HEK293T (cell line): ENCODE measurements around the gene HSBP1.

ENCODE experiments used
- CTCF ChIA-PET: fragments of 350-600 bp; formaldehyde crosslinking; extraction: SDS; loops from one replicate; lab custom pipeline; 2021; ENCODE audit warnings: antibody characterized with exemption, inconsistent platforms; lab: Yijun Ruan, JAX
- POLR2A ChIA-PET: fragments of 350-600 bp; formaldehyde crosslinking; extraction: SDS; loops from one replicate; lab custom pipeline; 2020; ENCODE audit warnings: antibody characterized with exemption, inconsistent platforms; lab: Yijun Ruan, JAX
- DNase-seq: peaks from one replicate; pipeline ENCODE4 v3.0.0; 2012; ENCODE audit warnings: mixed read lengths; ENCODE audit errors: extremely low spot score
- ARNT ChIP-seq: fragments of 450-650 bp; IDR thresholded peaks from 2 replicates; pipeline ENCODE4 v1.6.1; 2017; ENCODE audit warnings: mild to moderate bottlenecking
- BHLHE40 ChIP-seq: fragments of 450-650 bp; IDR thresholded peaks from 2 replicates; pipeline ENCODE4 v1.6.1; 2016; ENCODE audit warnings: mild to moderate bottlenecking, moderate library complexity, borderline replicate concordance
- CTBP1 ChIP-seq: fragments of 450-650 bp; IDR thresholded peaks from 2 replicates; pipeline ENCODE4 v1.6.1; 2016; ENCODE audit warnings: borderline replicate concordance
- ELF4 ChIP-seq: fragments of 450-650 bp; IDR thresholded peaks from 2 replicates; pipeline ENCODE4 v1.6.1; 2017; ENCODE audit warnings: antibody characterized with exemption
- FOXA1 ChIP-seq: fragments of 450-650 bp; IDR thresholded peaks from 2 replicates; pipeline ENCODE4 v1.6.1; 2016; ENCODE audit warnings: mild to moderate bottlenecking
- FOXK2 ChIP-seq: fragments of 450-650 bp; IDR thresholded peaks from 2 replicates; pipeline ENCODE4 v1.6.1; 2016; ENCODE audit warnings: mild to moderate bottlenecking
- FOXM1 ChIP-seq: fragments of 450-650 bp; IDR thresholded peaks from 2 replicates; pipeline ENCODE4 v1.6.1; 2017; ENCODE audit warnings: mild to moderate bottlenecking, borderline replicate concordance
- HDGF ChIP-seq: fragments of 450-650 bp; IDR thresholded peaks from 2 replicates; pipeline ENCODE4 v1.6.1; 2017; ENCODE audit warnings: antibody characterized with exemption, borderline replicate concordance
- L3MBTL2 ChIP-seq: fragments of 450-650 bp; conservative IDR thresholded peaks from 2 replicates; pipeline ENCODE4 v1.6.1; 2016; ENCODE audit warnings: mild to moderate bottlenecking
- LEF1 ChIP-seq: fragments of 450-650 bp; IDR thresholded peaks from 2 replicates; pipeline ENCODE4 v1.6.1; 2017; ENCODE audit warnings: mild to moderate bottlenecking, borderline replicate concordance
- NFRKB ChIP-seq: fragments of 450-650 bp; IDR thresholded peaks from 2 replicates; pipeline ENCODE4 v1.6.1; 2016; ENCODE audit warnings: mild to moderate bottlenecking, moderate library complexity
- SP1 ChIP-seq: fragments of 450-650 bp; IDR thresholded peaks from 2 replicates; pipeline ENCODE4 v1.6.1; 2017
- SUZ12 ChIP-seq: fragments of 450-650 bp; IDR thresholded peaks from 2 replicates; pipeline ENCODE4 v1.6.1; 2016; ENCODE audit warnings: mild to moderate bottlenecking
- TARDBP ChIP-seq: fragments of 450-650 bp; IDR thresholded peaks from 2 replicates; pipeline ENCODE4 v1.6.1; 2016
- ZNF384 ChIP-seq: fragments of 450-650 bp; IDR thresholded peaks from 2 replicates; pipeline ENCODE4 v1.6.1; 2016
- TF ChIP-seq, protein P1 (sequence below): fragments of 450-650 bp; IDR thresholded peaks from 2 replicates; pipeline ENCODE4 v1.6.1; 2016

The HSBP1 gene

DNA sequence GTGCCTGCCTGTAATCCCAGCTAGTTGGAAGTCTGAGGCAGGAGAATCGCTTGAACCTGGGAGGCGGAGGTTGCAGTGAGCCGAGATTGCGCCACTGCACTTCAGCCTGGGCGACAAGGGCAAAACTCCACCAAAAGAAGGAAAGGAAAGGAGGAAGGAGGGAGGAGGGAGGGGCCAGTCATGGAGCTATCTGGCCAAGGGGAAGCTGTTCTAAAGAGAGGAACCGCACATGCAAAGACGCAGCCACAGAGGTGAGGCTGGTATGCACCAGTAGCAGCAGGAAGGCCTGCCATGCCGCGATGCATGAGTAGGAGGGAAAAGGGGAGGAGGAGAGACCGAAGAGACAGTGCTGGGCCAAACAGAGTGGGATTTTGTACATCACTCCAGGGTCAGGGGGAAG, 35.9 kb downstream of the HSBP1 start:
- CTCF ChIA-PET = interaction anchor here (0.7 kb wide), 2 partner anchors 9 to 29 kb away, joined by 3 to 8 read pairs; no protein-coding TSS in a partner anchor

DNA sequence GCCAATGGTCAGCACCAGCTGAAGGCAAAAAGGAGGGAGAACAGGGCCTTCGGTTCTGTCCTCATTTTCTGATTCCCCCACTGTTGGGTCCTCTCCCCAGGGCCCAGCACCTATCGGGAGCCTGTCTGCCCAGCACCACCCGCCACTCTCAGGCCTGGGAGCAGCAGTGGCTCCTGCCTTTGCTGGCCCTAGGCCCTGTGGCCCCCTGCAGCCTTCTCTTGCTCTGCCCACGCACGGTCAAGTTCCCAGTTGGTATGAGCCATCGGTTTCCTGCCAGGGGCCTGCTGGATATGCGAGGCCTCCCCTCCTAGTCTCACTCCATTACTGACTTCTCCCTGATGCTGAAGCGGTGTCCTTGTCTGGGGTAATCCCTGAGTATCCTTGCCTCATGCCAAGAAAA, 37.5 kb downstream of the HSBP1 start:
- no peak for TF ChIP-seq ZNF384
- TF ChIP-seq CTBP1 = no peak
- TF ChIP-seq SP1 = no peak
- TF ChIP-seq ELF4 = no peak
- TF ChIP-seq TARDBP = no peak
- no peak for TF ChIP-seq FOXK2
- TF ChIP-seq BHLHE40 = no peak
- TF ChIP-seq FOXA1 = no peak
- TF ChIP-seq, protein P1, sequence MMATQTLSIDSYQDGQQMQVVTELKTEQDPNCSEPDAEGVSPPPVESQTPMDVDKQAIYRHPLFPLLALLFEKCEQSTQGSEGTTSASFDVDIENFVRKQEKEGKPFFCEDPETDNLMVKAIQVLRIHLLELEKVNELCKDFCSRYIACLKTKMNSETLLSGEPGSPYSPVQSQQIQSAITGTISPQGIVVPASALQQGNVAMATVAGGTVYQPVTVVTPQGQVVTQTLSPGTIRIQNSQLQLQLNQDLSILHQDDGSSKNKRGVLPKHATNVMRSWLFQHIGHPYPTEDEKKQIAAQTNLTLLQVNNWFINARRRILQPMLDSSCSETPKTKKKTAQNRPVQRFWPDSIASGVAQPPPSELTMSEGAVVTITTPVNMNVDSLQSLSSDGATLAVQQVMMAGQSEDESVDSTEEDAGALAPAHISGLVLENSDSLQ = no peak
- TF ChIP-seq LEF1 = no peak
- no peak for TF ChIP-seq L3MBTL2
- no peak for TF ChIP-seq ARNT
- TF ChIP-seq SUZ12 = no peak
- TF ChIP-seq FOXM1 = no peak
- TF ChIP-seq NFRKB = no peak
- TF ChIP-seq HDGF = no peak
- DNase-seq = no peak
- ChIA-PET CTCF (no interaction called here), POLR2A (no interaction called here)

More for the DNA sequence above, 35.9 kb downstream of the HSBP1 start:
- no peak for TF ChIP-seq BHLHE40
- no peak for TF ChIP-seq FOXA1
- no peak for TF ChIP-seq SP1
- TF ChIP-seq CTBP1 = no peak
- TF ChIP-seq NFRKB = no peak
- TF ChIP-seq ZNF384 = no peak
- TF ChIP-seq, protein P1 = no peak
- TF ChIP-seq TARDBP = no peak
- TF ChIP-seq L3MBTL2 = no peak
- TF ChIP-seq ELF4 = no peak
- DNase-seq = no peak
- POLR2A ChIA-PET = no interaction called here

DNA sequence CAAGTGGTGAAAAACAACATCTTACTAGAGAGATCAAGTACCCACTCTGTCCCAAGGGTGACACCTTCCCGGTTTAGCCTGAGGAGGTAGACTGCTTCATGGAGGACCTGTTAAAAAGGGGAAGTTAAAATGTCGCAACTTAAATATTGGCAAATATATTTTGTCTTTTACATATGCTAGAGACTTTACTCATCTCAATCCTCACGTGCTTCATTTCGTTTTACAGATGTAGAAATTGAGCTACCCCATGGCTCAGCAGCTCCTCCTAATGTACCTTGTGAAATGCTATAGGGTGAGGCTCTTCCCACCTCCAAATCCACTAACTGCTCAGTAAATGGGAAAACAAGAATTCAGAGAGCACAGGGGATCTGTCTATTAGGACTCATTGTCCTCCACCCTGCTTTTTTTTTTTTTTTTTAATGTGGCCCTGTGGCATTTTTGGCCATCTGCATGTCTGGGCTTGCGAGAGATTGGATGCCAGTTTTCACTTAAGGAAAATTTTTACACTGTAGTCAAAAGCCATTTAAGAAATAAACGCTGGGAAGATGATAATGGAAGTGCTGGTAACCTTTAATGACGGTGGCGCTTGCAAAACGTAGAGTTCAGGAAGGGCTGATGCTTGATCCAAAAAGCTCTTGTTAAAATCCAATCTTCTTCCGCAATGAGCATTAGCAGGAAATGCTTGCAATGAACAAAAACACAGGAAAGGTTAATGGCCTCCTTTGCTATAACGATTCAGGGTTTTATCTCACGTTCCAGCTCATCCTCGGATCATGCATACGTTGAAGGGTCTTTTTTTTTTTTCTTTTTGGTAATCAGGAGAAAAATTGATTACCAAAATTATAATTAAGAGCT, 39.8 kb downstream of the HSBP1 start:
- POLR2A ChIA-PET = no interaction called here
- CTCF ChIA-PET = interaction anchor here (0.6 to 0.7 kb wide), 2 partner anchors 47 to 168 kb away, joined by 3 read pairs; no protein-coding TSS in a partner anchor
- TF ChIP-seq ZNF384 (peak; percentile 42; the same call in 1 of the 2 replicates), ARNT (no peak)
- no peak for DNase-seq

DNA sequence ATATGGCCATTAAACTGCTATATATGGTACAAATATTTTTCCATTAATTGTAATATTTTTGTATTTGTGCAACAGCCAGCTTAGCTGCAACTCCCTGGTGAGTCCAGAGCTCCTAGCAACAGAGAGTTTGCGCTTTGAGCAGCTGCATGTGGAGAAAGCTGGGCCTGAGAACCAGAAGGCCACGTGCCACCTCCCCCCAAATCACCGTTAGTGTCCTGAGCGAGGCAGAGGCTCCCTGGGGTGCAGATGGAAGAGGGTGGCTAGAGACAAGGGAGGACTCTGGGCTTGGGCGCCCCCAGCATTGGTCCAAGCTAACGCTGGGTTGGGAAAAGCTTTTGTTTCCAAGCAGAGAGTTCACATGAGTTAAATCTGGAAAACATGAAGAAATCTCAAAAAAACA, 41.6 kb downstream of the HSBP1 start:
- ChIA-PET POLR2A (no interaction called here), CTCF (no interaction called here)
- TF ChIP-seq HDGF = no peak
- no peak for TF ChIP-seq BHLHE40
- TF ChIP-seq, protein P1 = no peak
- no peak for TF ChIP-seq FOXM1
- no peak for TF ChIP-seq TARDBP
- no peak for TF ChIP-seq FOXK2
- TF ChIP-seq ELF4 = no peak
- DNase-seq = no peak

DNA sequence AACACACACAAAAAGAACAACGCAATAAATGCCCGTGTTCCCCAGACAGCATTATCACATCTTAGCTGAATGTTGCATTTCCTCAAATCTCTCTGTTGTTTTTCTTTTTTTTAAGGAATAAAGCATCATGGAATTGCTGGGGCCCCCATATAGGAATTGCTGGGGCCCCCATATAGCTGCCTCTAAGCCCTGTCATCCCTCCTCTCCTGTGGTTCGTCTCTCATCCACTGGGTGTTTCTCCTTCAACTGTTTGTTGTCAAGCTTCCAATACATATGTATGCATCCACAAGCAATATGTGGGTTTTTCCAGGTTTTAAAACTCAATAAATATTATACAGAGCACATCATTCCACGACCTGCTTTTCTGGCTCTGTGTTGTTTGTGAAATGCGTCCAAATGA, 43.2 kb downstream of the HSBP1 start:
- TF ChIP-seq BHLHE40 = no peak
- TF ChIP-seq SP1 = no peak
- no peak for TF ChIP-seq L3MBTL2
- TF ChIP-seq, protein P1 = no peak
- no peak for TF ChIP-seq NFRKB
- no peak for TF ChIP-seq FOXA1
- TF ChIP-seq ELF4 = no peak
- ChIA-PET POLR2A (no interaction called here), CTCF (no interaction called here)

DNA sequence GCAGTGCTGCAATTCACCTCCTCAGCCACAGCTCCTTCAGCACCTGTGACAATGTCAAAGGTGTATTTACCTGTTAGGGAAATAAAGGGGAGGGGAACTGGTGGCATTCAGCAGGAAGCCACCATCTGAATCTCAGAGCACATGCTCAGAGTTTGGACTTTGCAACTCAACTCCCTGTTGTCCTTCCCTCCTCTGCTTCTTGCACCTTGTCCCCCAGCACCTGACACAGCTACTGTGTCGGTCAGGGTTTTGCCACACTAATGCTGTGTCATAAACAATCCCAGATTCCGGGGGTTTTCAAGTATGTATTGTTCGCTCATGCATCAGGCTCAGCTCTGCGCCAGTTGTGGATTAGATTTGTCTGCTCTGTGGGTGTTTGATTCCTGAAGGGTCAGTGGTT, 43.7 kb downstream of the HSBP1 start:
- DNase-seq = no peak
- ChIA-PET POLR2A (no interaction called here), CTCF (no interaction called here)
- TF ChIP-seq TARDBP = no peak
- TF ChIP-seq BHLHE40 = no peak
- TF ChIP-seq CTBP1 = no peak
- TF ChIP-seq, protein P1 = no peak
- TF ChIP-seq FOXM1 = no peak
- TF ChIP-seq FOXA1 = no peak
- TF ChIP-seq ZNF384 = no peak
- no peak for TF ChIP-seq FOXK2
- no peak for TF ChIP-seq ARNT
- TF ChIP-seq L3MBTL2 = no peak

More for the DNA sequence above, 43.2 kb downstream of the HSBP1 start:
- DNase-seq = no peak
